22Rv1 (cell line): ENCODE results near the gene HBP1.

Source experiments
- CTCF ChIP-seq: fragments of 450-650 bp; IDR thresholded peaks from 2 replicates; pipeline ENCODE4 v1.5.1; 2017; ENCODE audit warnings: mild to moderate bottlenecking
- ZFX ChIP-seq: fragments of 450-650 bp; IDR thresholded peaks from 2 replicates; pipeline ENCODE4 v1.6.1; 2017; ENCODE audit warnings: antibody characterized with exemption, borderline replicate concordance

- no peak for TF ChIP-seq CTCF
- TF ChIP-seq ZFX = no peak
Observed at GRCh38 chr7:107157091-107157490, 11.7 kb upstream of the HBP1 start.
